Measurements from ENCODE around the gene ATP6V0A1.

DNA sequence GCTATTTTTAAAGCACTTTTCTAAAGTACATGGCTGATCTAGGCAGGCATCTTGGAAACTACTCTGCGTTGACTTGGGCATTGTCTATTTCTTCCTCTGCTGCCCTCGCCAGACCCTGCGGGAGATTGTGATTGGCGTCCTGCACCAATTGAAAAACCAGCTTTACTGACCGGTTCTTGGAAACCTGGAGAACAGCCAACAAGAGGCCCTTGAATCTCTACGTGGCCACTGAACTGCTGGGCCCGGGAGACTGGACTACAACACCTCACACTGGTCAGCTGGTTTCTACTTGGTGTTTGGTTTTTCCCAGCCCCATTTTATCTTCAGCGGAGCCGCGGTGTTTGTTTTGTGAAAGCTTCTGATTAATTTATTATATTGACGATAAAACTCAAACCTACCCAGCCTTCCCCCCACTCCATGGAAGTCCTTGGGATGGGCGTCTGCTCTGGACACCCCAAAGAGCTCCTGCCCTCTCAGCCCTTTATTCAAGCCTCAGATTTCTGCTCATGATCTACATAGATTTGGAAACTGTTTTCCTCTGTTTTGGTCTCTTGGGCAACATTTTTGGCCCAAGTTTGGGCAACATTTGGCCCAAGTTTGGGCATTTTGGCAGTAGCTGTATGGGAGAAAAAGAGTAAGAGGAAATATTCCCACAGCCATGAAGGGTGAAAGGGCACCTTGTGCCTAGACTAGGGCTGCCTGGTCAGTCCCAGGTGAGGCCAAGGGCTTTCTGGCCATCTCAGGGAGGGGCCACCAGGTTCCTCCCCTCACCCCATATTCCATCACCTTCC is 113.0 kb downstream of the ATP6V0A1 start:
- TF ChIP-seq, protein P1, sequence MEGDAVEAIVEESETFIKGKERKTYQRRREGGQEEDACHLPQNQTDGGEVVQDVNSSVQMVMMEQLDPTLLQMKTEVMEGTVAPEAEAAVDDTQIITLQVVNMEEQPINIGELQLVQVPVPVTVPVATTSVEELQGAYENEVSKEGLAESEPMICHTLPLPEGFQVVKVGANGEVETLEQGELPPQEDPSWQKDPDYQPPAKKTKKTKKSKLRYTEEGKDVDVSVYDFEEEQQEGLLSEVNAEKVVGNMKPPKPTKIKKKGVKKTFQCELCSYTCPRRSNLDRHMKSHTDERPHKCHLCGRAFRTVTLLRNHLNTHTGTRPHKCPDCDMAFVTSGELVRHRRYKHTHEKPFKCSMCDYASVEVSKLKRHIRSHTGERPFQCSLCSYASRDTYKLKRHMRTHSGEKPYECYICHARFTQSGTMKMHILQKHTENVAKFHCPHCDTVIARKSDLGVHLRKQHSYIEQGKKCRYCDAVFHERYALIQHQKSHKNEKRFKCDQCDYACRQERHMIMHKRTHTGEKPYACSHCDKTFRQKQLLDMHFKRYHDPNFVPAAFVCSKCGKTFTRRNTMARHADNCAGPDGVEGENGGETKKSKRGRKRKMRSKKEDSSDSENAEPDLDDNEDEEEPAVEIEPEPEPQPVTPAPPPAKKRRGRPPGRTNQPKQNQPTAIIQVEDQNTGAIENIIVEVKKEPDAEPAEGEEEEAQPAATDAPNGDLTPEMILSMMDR (conservative IDR thresholded peaks at IDR 0.05; ENCODE audit: low read length), result no peak
- no peak for TF ChIP-seq EZH2phosphoT487 (IDR thresholded peaks at IDR 0.05; ENCODE audit: borderline replicate concordance)
